Fibroblast of skin of left biceps (primary cell): Measurements from ENCODE around the gene NTM.
"Not testable (repeated sequence)": the region's sequence is repeated elsewhere in the genome, so short reads cannot be mapped to it uniquely, and the experiment has no call there.

Source experiments
- DNase-seq, 2 experiments: peaks; one replicate each; pipeline ENCODE4 v3.0.0-alpha.2; 2013; ENCODE audit warnings: low read depth in 2 of 2

NTM gene

GRCh38 chr11:131463649-131464425, 93.4 kb downstream of the NTM start:
- DNase-seq, result no peak

- DNase-seq, result no peak
These were observed 94.0 kb downstream of the NTM start for GRCh38 chr11:131464461-131464860.

- DNase-seq, result no peak
These were observed 94.6 kb downstream of the NTM start for GRCh38 chr11:131465039-131465438.

- DNase-seq, result no peak
These were observed 95.3 kb downstream of the NTM start for GRCh38 chr11:131465746-131466145.

GRCh38 chr11:131467645-131468394, 97.4 kb downstream of the NTM start:
- no peak for DNase-seq

GRCh38 chr11:131468565-131468964, 98.2 kb downstream of the NTM start:
- no peak for DNase-seq

GRCh38 chr11:131470216-131470925, 100.0 kb downstream of the NTM start:
- DNase-seq, result no peak

GRCh38 chr11:131471976-131472375, 101.6 kb downstream of the NTM start:
- DNase-seq, result no peak

- DNase-seq, result no peak
These were observed 104.5 kb downstream of the NTM start for GRCh38 chr11:131474947-131475346.

- no peak for DNase-seq
These were observed 105.9 kb downstream of the NTM start for GRCh38 chr11:131476266-131476665.

- DNase-seq, result no peak
These were observed 107.9 kb downstream of the NTM start for GRCh38 chr11:131478341-131478740.

GRCh38 chr11:131481303-131481702, 110.9 kb downstream of the NTM start:
- DNase-seq, result no peak

GRCh38 chr11:131481971-131482370, 111.6 kb downstream of the NTM start:
- DNase-seq, result no peak

- no peak for DNase-seq
These were observed 113.0 kb downstream of the NTM start for GRCh38 chr11:131483453-131483852.

- DNase-seq, result no peak
These were observed 113.5 kb downstream of the NTM start for GRCh38 chr11:131483877-131484276.

- peak; percentile 44 to 47 for DNase-seq
These were observed 115.7 kb downstream of the NTM start for GRCh38 chr11:131486100-131486499.

- DNase-seq, result no peak
These were observed 116.7 kb downstream of the NTM start for GRCh38 chr11:131486937-131487635.

- DNase-seq, result no peak
These were observed 117.8 kb downstream of the NTM start for GRCh38 chr11:131488238-131488637.

- DNase-seq, result peak in 1 of 2 experiments; percentile 27
These were observed 121.1 kb downstream of the NTM start for GRCh38 chr11:131491503-131491902.

- DNase-seq, result no peak
These were observed 125.0 kb downstream of the NTM start for GRCh38 chr11:131495423-131495822.

GRCh38 chr11:131497686-131498085, 127.3 kb downstream of the NTM start:
- DNase-seq, result not testable (repeated sequence)

GRCh38 chr11:131498631-131499160, 128.3 kb downstream of the NTM start:
- DNase-seq, result no peak
